ENCODE results near the gene SCGB3A1.
A peak's percentile ranks its signal among the peaks of the same experiment; 100 is the strongest.

The SCGB3A1 gene

GRCh38 chr5:180627386-180628120 lies 36.3 kb upstream of the SCGB3A1 start:
- Histone ChIP-seq H3K4me1 (ENCODE audit: control insufficient read depth in 2 of 2, insufficient read depth in 1 of 2, low read depth in 1 of 2, low read length in 2 of 2) (peaks cover 16 to 17% of the 10 kb centered on the region in 2 donors), H3K9ac (ENCODE audit: low read depth, low read length, poor library complexity) (no peak overlapping the region), H3K23ac (ENCODE audit: low read depth, low read length, poor library complexity) (no peak overlapping the region), H2BK5ac (ENCODE audit: low read length) (peak overlapping the region; percentile 90), H3K27ac (replicated peaks; ENCODE audit: low read length) (no peak overlapping the region), H3K4me3 (ENCODE audit: low read length in 2 of 2) (no peak overlapping the region), H4K91ac (ENCODE audit: low read depth, low read length, poor library complexity) (no peak overlapping the region), H3K4ac (ENCODE audit: low read length) (no peak overlapping the region), H3K36me3 (replicated peaks in 1 of 2; ENCODE audit: control insufficient read depth in 2 of 2, insufficient read depth in 2 of 2, low read length in 2 of 2) (no peaks in the 10 kb centered on the region), H3K27me3 (ENCODE audit: control insufficient read depth in 3 of 3, insufficient read depth in 3 of 3, low read depth in 1 of 3, low read length in 3 of 3) (peaks cover 0 to 41% (median 0%) of the 10 kb centered on the region in 3 experiments), H2AK5ac (ENCODE audit: low read depth, low read length) (no peak overlapping the region), H3K79me1 (ENCODE audit: low read depth, low read length) (no peaks in the 10 kb centered on the region), H2BK12ac (ENCODE audit: low read length) (no peak overlapping the region), H3K4me2 (ENCODE audit: insufficient read depth, low read length, poor library complexity, severe bottlenecking) (no peak overlapping the region), H3K9me3 (replicated peaks in 1 of 2; ENCODE audit: control insufficient read depth in 2 of 2, insufficient read depth in 1 of 2, low read depth in 1 of 2, low read length in 2 of 2) (no peaks in the 10 kb centered on the region), H2BK120ac (ENCODE audit: low read depth, low read length) (no peak overlapping the region), H3K14ac (ENCODE audit: low read length) (peak overlapping the region; percentile 39), H2AFZ (ENCODE audit: low read length) (no peak overlapping the region), H2BK15ac (ENCODE audit: low read length) (peak overlapping the region; percentile 24), H3K18ac (ENCODE audit: low read length) (peak overlapping the region; percentile 35), H4K8ac (ENCODE audit: low read depth, low read length) (no peak overlapping the region)
- no CpG with 5 or more reads among the region's 12 CpGs for WGBS, 2 donors (ENCODE audit: extremely low coverage in 2 of 2, insufficient read length in 2 of 2, insufficient replicate concordance in 1 of 2)
- DNase-seq (ENCODE audit: low spot score): no peak

GRCh38 chr5:180626661-180627385 lies 35.5 kb upstream of the SCGB3A1 start:
- no peak for DNase-seq (ENCODE audit: low spot score)
- Histone ChIP-seq H2BK5ac (ENCODE audit: low read length) (peak overlapping the region; percentile 90), H3K4me3 (ENCODE audit: low read length in 2 of 2) (no peak overlapping the region)

GRCh38 chr5:180625791-180626660 lies 34.7 kb upstream of the SCGB3A1 start:
- no peak overlapping the region for H2BK12ac ChIP-seq (ENCODE audit: low read length)
- no peaks in the 10 kb centered on the region for H3K9me3 ChIP-seq (replicated peaks in 1 of 2; ENCODE audit: control insufficient read depth in 2 of 2, insufficient read depth in 1 of 2, low read depth in 1 of 2, low read length in 2 of 2)
- peak overlapping the region; percentile 91 for H2BK120ac ChIP-seq (ENCODE audit: low read depth, low read length)
- H4K91ac ChIP-seq (ENCODE audit: low read depth, low read length, poor library complexity): peak overlapping the region; percentile 82
- no peak overlapping the region for H4K8ac ChIP-seq (ENCODE audit: low read depth, low read length)
- no peaks in the 10 kb centered on the region for H3K36me3 ChIP-seq (replicated peaks in 1 of 2; ENCODE audit: control insufficient read depth in 2 of 2, insufficient read depth in 2 of 2, low read length in 2 of 2)
- H2BK5ac ChIP-seq (ENCODE audit: low read length): peak overlapping the region; percentile 90
- no CpG with 5 or more reads among the region's 25 CpGs for WGBS, 2 donors (ENCODE audit: extremely low coverage in 2 of 2, insufficient read length in 2 of 2, insufficient replicate concordance in 1 of 2)
- peak overlapping the region; percentile 70 for H3K9ac ChIP-seq (ENCODE audit: low read depth, low read length, poor library complexity)
- peaks cover 0 to 41% (median 0%) of the 10 kb centered on the region in 3 experiments for H3K27me3 ChIP-seq (ENCODE audit: control insufficient read depth in 3 of 3, insufficient read depth in 3 of 3, low read depth in 1 of 3, low read length in 3 of 3)
- peak overlapping the region; percentile 81 for H2AK5ac ChIP-seq (ENCODE audit: low read depth, low read length)
- no peak overlapping the region for H3K4me3 ChIP-seq (ENCODE audit: low read length in 2 of 2)
- no peaks in the 10 kb centered on the region for H3K79me1 ChIP-seq (ENCODE audit: low read depth, low read length)
- H3K27ac ChIP-seq (replicated peaks; ENCODE audit: low read length): no peak overlapping the region
- no peak overlapping the region for H2AFZ ChIP-seq (ENCODE audit: low read length)
- H3K18ac ChIP-seq (ENCODE audit: low read length): peak overlapping the region; percentile 48
- no peak for DNase-seq (ENCODE audit: low spot score)
- peaks cover 6 to 8% of the 10 kb centered on the region in 2 donors for H3K4me1 ChIP-seq (ENCODE audit: control insufficient read depth in 2 of 2, insufficient read depth in 1 of 2, low read depth in 1 of 2, low read length in 2 of 2)
- H3K4ac ChIP-seq (ENCODE audit: low read length): no peak overlapping the region
- H3K23ac ChIP-seq (ENCODE audit: low read depth, low read length, poor library complexity): peak overlapping the region; percentile 80
- no peak overlapping the region for H3K4me2 ChIP-seq (ENCODE audit: insufficient read depth, low read length, poor library complexity, severe bottlenecking)
- H3K14ac ChIP-seq (ENCODE audit: low read length): peak overlapping the region; percentile 94
- H2BK15ac ChIP-seq (ENCODE audit: low read length): no peak overlapping the region

More at GRCh38 chr5:180626661-180627385, 35.5 kb upstream of the SCGB3A1 start:
- Histone ChIP-seq H3K18ac (ENCODE audit: low read length) (peak overlapping the region; percentile 57), H3K4me1 (ENCODE audit: control insufficient read depth in 2 of 2, insufficient read depth in 1 of 2, low read depth in 1 of 2, low read length in 2 of 2) (peaks cover 10 to 11% of the 10 kb centered on the region in 2 donors), H3K27ac (replicated peaks; ENCODE audit: low read length) (no peak overlapping the region), H3K36me3 (replicated peaks in 1 of 2; ENCODE audit: control insufficient read depth in 2 of 2, insufficient read depth in 2 of 2, low read length in 2 of 2) (no peaks in the 10 kb centered on the region), H2BK12ac (ENCODE audit: low read length) (no peak overlapping the region), H3K79me1 (ENCODE audit: low read depth, low read length) (no peaks in the 10 kb centered on the region), H2AFZ (ENCODE audit: low read length) (no peak overlapping the region), H2BK15ac (ENCODE audit: low read length) (peak overlapping the region; percentile 24), H2AK5ac (ENCODE audit: low read depth, low read length) (no peak overlapping the region), H3K14ac (ENCODE audit: low read length) (peak overlapping the region; percentile 94), H3K9me3 (replicated peaks in 1 of 2; ENCODE audit: control insufficient read depth in 2 of 2, insufficient read depth in 1 of 2, low read depth in 1 of 2, low read length in 2 of 2) (no peaks in the 10 kb centered on the region), H3K27me3 (ENCODE audit: control insufficient read depth in 3 of 3, insufficient read depth in 3 of 3, low read depth in 1 of 3, low read length in 3 of 3) (peaks cover 0 to 41% (median 0%) of the 10 kb centered on the region in 3 experiments), H3K4me2 (ENCODE audit: insufficient read depth, low read length, poor library complexity, severe bottlenecking) (no peak overlapping the region), H3K9ac (ENCODE audit: low read depth, low read length, poor library complexity) (peak overlapping the region; percentile 30), H3K23ac (ENCODE audit: low read depth, low read length, poor library complexity) (peak overlapping the region; percentile 80), H4K91ac (ENCODE audit: low read depth, low read length, poor library complexity) (no peak overlapping the region), H2BK120ac (ENCODE audit: low read depth, low read length) (peak overlapping the region; percentile 91), H3K4ac (ENCODE audit: low read length) (no peak overlapping the region), H4K8ac (ENCODE audit: low read depth, low read length) (peak overlapping the region; percentile 65)
- no CpG with 5 or more reads among the region's 15 CpGs for WGBS, 2 donors (ENCODE audit: extremely low coverage in 2 of 2, insufficient read length in 2 of 2, insufficient replicate concordance in 1 of 2)
